Smooth muscle cell of the brain vasculature (primary cell): ENCODE measurements around the gene HAS3.
"Not testable (repeated sequence)": the region's sequence is repeated elsewhere in the genome, so short reads cannot be mapped to it uniquely, and the experiment has no call there.

ENCODE experiments used
- DNase-seq: peaks from one replicate; pipeline ENCODE4 v3.0.0-alpha.2; 2012; ENCODE audit warnings: low read depth, low spot score

HAS3 gene

GRCh38 chr16:69116906-69117305 lies 11.5 kb downstream of the HAS3 start:
- no peak for DNase-seq

- no peak for DNase-seq
Observed at GRCh38 chr16:69118468-69118867, 13.0 kb downstream of the HAS3 start.

GRCh38 chr16:69118994-69119393 lies 13.5 kb downstream of the HAS3 start:
- no peak for DNase-seq

GRCh38 chr16:69119536-69119935 lies 14.1 kb downstream of the HAS3 start:
- no peak for DNase-seq

GRCh38 chr16:69120096-69120664 lies 14.7 kb downstream of the HAS3 start:
- DNase-seq: no peak

- peak; percentile 65 for DNase-seq
Observed at GRCh38 chr16:69123910-69124309, 18.5 kb downstream of the HAS3 start.

- DNase-seq: not testable (repeated sequence)
Observed at GRCh38 chr16:69124406-69124805, 19.0 kb downstream of the HAS3 start.

- DNase-seq: not testable (repeated sequence)
Observed at GRCh38 chr16:69124961-69125360, 19.5 kb downstream of the HAS3 start.

GRCh38 chr16:69126221-69126620 lies 20.8 kb downstream of the HAS3 start:
- DNase-seq: no peak

GRCh38 chr16:69126801-69127200 lies 21.3 kb downstream of the HAS3 start:
- DNase-seq: not testable (repeated sequence)

GRCh38 chr16:69127966-69128510 lies 22.6 kb downstream of the HAS3 start:
- DNase-seq: no peak

GRCh38 chr16:69130461-69130860 lies 25.0 kb downstream of the HAS3 start:
- DNase-seq: no peak

GRCh38 chr16:69131167-69131838 lies 25.9 kb downstream of the HAS3 start:
- no peak for DNase-seq

GRCh38 chr16:69131839-69132423 lies 26.5 kb downstream of the HAS3 start:
- peak; percentile 39 for DNase-seq

GRCh38 chr16:69132424-69133252 lies 27.2 kb downstream of the HAS3 start, which contains the start of the genes CHTF8 and UTP4:
Gene CHTF8, minus strand, starts transcription at chr16:69132588. Its CDS starts 11,130 bp downstream, at chr16:69121458.
Gene UTP4, plus strand, starts transcription at chr16:69132649. Its CDS starts 811 bp downstream, at chr16:69133460.
- DNase-seq: peak; percentile 39

GRCh38 chr16:69133373-69133954 lies 28.0 kb downstream of the HAS3 start:
- no peak for DNase-seq

GRCh38 chr16:69138608-69139007 lies 33.2 kb downstream of the HAS3 start:
- DNase-seq: no peak

- not testable (repeated sequence) for DNase-seq
Observed at GRCh38 chr16:69139464-69139863, 34.0 kb downstream of the HAS3 start.

- no peak for DNase-seq
Observed at GRCh38 chr16:69141014-69141413, 35.6 kb downstream of the HAS3 start.

- no peak for DNase-seq
Observed at GRCh38 chr16:69141936-69142335, 36.5 kb downstream of the HAS3 start.

GRCh38 chr16:69143116-69143515 lies 37.7 kb downstream of the HAS3 start:
- DNase-seq: no peak
